Stomach (tissue), 4 donors: ENCODE data around the gene PRKAG1.

Experiments used
- CTCF ChIP-seq, 7 experiments: fragments of 450-650 bp in 4 of 7; fragments of 200-600 bp in 3 of 7; sonication (generic) in 3 of 7; IDR thresholded peaks; one replicate each; pipeline ENCODE4 v1.5.1; 2016 to 2019; ENCODE audit warnings: antibody characterized with exemption in 7 of 7, control low read depth in 2 of 7, mild to moderate bottlenecking in 1 of 7
- EP300 ChIP-seq: sonication (generic); formaldehyde crosslinking; IDR thresholded peaks from one replicate; pipeline ENCODE4 v1.6.1; 2017; ENCODE audit warnings: antibody characterized with exemption

GRCh38 chr12:48991247-48992050, 27.1 kb downstream of the PRKAG1 start:
- no peak for TF ChIP-seq EP300
- TF ChIP-seq CTCF (IDR thresholded peaks at IDR 0.05), result no peak
